HuH-7 (cell line): ENCODE data around the gene PEX12.
"Not testable (repeated sequence)": the region's sequence is repeated elsewhere in the genome, so short reads cannot be mapped to it uniquely, and the experiment has no call there.

Experiments used
- DNase-seq: peaks from one replicate; pipeline ENCODE4 v3.0.0; 2011; ENCODE audit warnings: low spot score

PEX12 gene

GRCh38 chr17:35578197-35578928 lies at the start of gene PEX12:
Gene PEX12, minus strand, starts transcription at chr17:35578571. Its CDS starts 550 bp downstream, at chr17:35578021.
- DNase-seq: peak; percentile 81

GRCh38 chr17:35627417-35627816 lies 49.0 kb upstream of the PEX12 start:
- DNase-seq: no peak

GRCh38 chr17:35621768-35622167 lies 43.4 kb upstream of the PEX12 start:
- no peak for DNase-seq

- no peak for DNase-seq
Observed at GRCh38 chr17:35618628-35619027, 40.3 kb upstream of the PEX12 start.

- no peak for DNase-seq
Observed at GRCh38 chr17:35617505-35617904, 39.1 kb upstream of the PEX12 start.

- DNase-seq: no peak
Observed at GRCh38 chr17:35616536-35616935, 38.2 kb upstream of the PEX12 start.

- no peak for DNase-seq
Observed at GRCh38 chr17:35614810-35615209, 36.4 kb upstream of the PEX12 start.

- DNase-seq: peak; percentile 26
Observed at GRCh38 chr17:35612924-35613521, 34.7 kb upstream of the PEX12 start.

GRCh38 chr17:35610746-35611145 lies 32.4 kb upstream of the PEX12 start:
- DNase-seq: not testable (repeated sequence)

- no peak for DNase-seq
Observed at GRCh38 chr17:35609831-35610230, 31.5 kb upstream of the PEX12 start.

GRCh38 chr17:35607239-35607847 lies 29.0 kb upstream of the PEX12 start:
- DNase-seq: no peak

- DNase-seq: no peak
Observed at GRCh38 chr17:35605678-35606077, 27.3 kb upstream of the PEX12 start.

- no peak for DNase-seq
Observed at GRCh38 chr17:35603674-35604073, 25.3 kb upstream of the PEX12 start.

- DNase-seq: no peak
Observed at GRCh38 chr17:35597604-35598003, 19.2 kb upstream of the PEX12 start.

- DNase-seq: no peak
Observed at GRCh38 chr17:35596530-35597233, 18.3 kb upstream of the PEX12 start.

GRCh38 chr17:35596072-35596471 lies 17.7 kb upstream of the PEX12 start:
- DNase-seq: no peak

- DNase-seq: no peak
Observed at GRCh38 chr17:35588196-35588920, 10.0 kb upstream of the PEX12 start.

- peak; percentile 81 for DNase-seq
Observed at GRCh38 chr17:35587074-35587961, 8.9 kb upstream of the PEX12 start, which contains the start of gene AP2B1. Gene AP2B1, plus strand, starts transcription at chr17:35587322. Its CDS starts 6,709 bp downstream, at chr17:35594031.

- DNase-seq: peak; percentile 24
Observed at GRCh38 chr17:35586569-35587073, 8.2 kb upstream of the PEX12 start.

GRCh38 chr17:35584061-35584460 lies 5.7 kb upstream of the PEX12 start:
- DNase-seq: no peak
